ENCODE results near the gene PLA2G2C. TPM values are rescaled to one million over a fixed set of nuclear protein-coding genes. Genes with fewer than 3 reads are reported as not detected.
A peak's percentile ranks its signal among the peaks of the same experiment; 100 is the strongest.

PLA2G2C gene
- total and polyA plus RNA-seq, 9 donors, result 0.04 TPM; not detected in 6

DNA sequence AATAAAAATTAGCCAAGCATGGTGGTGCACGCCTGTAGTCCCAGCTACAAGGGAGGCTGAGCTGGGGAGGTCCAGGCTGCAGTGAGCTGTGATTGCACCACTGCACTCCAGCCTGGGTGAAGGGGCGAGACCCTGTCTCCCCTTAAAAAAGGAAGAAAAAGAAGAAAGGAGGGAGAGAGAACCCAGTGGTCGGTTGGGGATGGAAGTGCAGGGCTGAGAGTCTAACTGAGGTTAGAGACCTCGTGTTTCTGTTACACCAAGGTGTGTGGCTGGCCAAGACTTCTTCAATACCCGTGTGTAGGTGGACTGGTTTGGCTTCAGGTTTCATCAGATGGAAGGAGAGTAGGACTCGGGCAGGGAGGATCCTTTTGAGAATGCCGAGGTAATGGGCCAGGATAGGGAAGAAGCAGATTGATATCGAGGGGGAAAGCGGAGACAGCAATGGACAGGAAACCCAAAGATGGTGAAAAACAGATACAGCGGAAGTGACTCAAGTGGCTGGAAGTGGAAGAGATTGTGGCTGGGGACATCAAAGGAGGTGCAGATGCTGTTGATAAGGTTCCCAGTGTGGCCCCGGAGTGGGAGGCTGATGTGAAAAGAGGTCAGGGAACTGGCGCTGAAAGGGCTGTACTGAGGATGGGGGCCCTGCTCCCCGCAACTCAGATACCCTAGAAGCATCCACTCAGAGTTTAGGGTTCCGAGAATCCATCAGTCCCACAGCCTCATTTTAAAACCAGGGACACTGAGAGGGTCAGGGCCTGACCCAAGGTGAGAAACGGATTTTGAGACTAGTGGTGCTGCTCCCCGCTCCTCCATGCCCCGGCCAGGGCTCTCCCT is 1.1 kb downstream of the PLA2G2C start:
- DNase-seq, result no peak
- H3K36me3 ChIP-seq (ENCODE audit: control insufficient read depth, insufficient read depth, low read length), result no peaks in the 10 kb centered on the region
- no peak overlapping the region for H3K27ac ChIP-seq (ENCODE audit: low read length)
- peaks cover 14% of the 10 kb centered on the region for H3K4me1 ChIP-seq (ENCODE audit: control insufficient read depth, insufficient read depth, low read length)
- H3K9me3 ChIP-seq (replicated peaks; ENCODE audit: control insufficient read depth, low read depth, low read length), result no peaks in the 10 kb centered on the region
- no peak overlapping the region for H3K4me3 ChIP-seq (ENCODE audit: low read length)
- WGBS (ENCODE audit: insufficient coverage), result 62% methylated on average over 10 of the region's 17 CpGs
- H3K27me3 ChIP-seq (ENCODE audit: control insufficient read depth, insufficient read depth, low read length), result peaks cover 43% of the 10 kb centered on the region

DNA sequence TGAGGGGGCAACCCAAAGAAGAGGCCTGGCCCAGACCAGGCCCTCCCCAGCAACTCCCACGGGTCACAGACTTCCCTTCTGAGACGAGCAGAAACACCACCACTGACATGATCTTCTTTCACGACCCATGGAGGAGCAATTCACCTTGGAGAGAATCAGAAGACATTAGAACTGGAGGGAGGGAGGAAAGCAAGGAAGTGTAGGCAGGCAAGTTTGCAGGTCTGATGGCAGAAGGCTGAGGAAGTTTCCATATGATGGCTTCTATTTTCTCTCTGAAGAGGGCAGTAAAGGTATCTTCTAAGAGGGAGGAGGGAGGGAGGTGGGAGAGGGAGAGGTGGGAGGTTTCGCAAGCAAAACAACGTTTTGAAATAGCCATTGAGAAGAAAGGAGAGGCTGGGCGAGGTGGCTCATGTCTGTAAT is 1.8 kb downstream of the PLA2G2C start:
- Histone ChIP-seq H3K4me1 (ENCODE audit: control insufficient read depth, insufficient read depth, low read length) (peaks cover 14% of the 10 kb centered on the region), H3K4me3 (ENCODE audit: low read length) (no peak overlapping the region), H3K36me3 (ENCODE audit: control insufficient read depth, insufficient read depth, low read length) (no peaks in the 10 kb centered on the region), H3K27ac (ENCODE audit: low read length) (no peak overlapping the region), H3K9me3 (replicated peaks; ENCODE audit: control insufficient read depth, low read depth, low read length) (no peaks in the 10 kb centered on the region), H3K27me3 (ENCODE audit: control insufficient read depth, insufficient read depth, low read length) (peaks cover 40% of the 10 kb centered on the region)
- WGBS (ENCODE audit: insufficient coverage), result 100% methylated on average over 1 of the region's 6 CpGs
- no peak for DNase-seq

DNA sequence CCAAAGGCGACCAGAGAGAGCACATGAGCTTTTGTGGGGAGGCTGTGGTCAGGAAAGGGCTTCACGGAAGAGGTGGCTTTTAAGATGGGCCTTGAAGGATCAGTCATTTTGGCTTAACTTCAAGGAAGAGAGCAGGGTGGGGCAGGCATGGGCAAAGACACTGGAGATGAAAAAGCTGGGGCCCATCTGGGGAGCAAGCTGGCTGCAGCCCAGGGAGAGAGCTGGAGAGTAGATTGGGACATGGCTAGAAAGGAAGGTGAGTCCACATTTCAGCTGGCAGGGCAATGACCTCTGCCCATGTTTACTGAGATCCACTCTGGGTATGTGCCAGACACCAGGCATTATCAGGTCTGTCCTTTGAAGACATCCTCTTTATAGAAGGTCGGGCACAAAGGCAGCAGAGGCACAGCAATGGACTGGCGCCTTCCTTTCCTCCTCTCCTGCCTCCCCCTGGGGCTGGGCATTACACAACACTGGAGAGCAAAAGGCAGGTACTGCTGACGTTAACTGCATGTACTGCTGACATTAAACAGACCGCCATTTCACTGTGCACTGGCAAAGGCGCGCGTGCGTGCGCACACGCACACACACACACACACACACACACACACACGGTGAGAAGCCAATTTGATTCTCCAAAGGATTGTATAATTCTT is 2.6 kb downstream of the PLA2G2C start:
- Histone ChIP-seq H3K9me3 (replicated peaks; ENCODE audit: control insufficient read depth, low read depth, low read length) (no peaks in the 10 kb centered on the region), H3K4me1 (ENCODE audit: control insufficient read depth, insufficient read depth, low read length) (peaks cover 14% of the 10 kb centered on the region), H3K27ac (ENCODE audit: low read length) (no peak overlapping the region), H3K4me3 (ENCODE audit: low read length) (no peak overlapping the region), H3K27me3 (ENCODE audit: control insufficient read depth, insufficient read depth, low read length) (peaks cover 45% of the 10 kb centered on the region), H3K36me3 (ENCODE audit: control insufficient read depth, insufficient read depth, low read length) (no peaks in the 10 kb centered on the region)
- WGBS (ENCODE audit: insufficient coverage), result 71% methylated on average over 4 of the region's 13 CpGs
- DNase-seq, result no peak

DNA sequence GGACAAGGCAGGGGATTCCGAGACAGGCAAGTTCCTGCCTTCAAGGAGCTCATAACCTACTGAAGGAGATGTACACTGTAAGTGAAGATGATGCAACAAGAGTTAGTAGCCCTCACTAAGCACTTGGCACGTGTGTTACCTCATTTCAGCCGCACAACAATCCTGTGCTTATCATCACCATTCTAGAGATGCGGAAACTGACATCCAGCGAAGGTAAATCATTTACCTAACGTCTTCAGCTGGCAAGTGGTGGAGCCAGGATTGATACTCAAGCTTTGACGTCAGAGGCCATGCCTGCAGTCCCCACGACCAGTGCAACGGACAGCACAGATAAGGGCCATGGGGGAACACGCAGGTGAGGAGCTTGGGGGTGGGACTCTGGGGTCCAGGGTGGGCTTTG is 3.3 kb downstream of the PLA2G2C start:
- peaks cover 12% of the 10 kb centered on the region for H3K4me1 ChIP-seq (ENCODE audit: control insufficient read depth, insufficient read depth, low read length)
- WGBS (ENCODE audit: insufficient coverage), result 76% methylated on average over 10 of the region's 10 CpGs
- H3K4me3 ChIP-seq (ENCODE audit: low read length), result no peak overlapping the region
- H3K27ac ChIP-seq (ENCODE audit: low read length), result no peak overlapping the region
- H3K27me3 ChIP-seq (ENCODE audit: control insufficient read depth, insufficient read depth, low read length), result peaks cover 41% of the 10 kb centered on the region
- H3K36me3 ChIP-seq (ENCODE audit: control insufficient read depth, insufficient read depth, low read length), result no peaks in the 10 kb centered on the region
- H3K9me3 ChIP-seq (replicated peaks; ENCODE audit: control insufficient read depth, low read depth, low read length), result no peaks in the 10 kb centered on the region
- no peak for DNase-seq

DNA sequence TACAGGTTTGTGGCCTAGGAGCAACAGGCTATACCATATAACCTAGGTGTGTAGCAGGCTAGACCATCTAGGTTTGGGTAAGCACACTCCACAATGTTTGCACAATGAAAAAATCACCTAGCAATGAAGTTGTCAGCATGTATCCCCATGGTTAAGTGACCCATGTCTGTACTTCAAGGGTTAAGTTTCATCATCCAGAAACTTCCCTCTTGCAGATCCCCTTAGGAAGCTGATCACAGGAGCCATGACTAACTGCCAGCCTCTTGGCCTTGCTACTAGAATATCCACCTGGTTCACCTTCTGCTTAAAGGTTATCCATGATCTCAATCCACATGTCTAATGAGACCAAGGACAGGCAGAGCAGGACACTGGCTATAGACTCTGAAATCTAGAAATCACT is 3.9 kb downstream of the PLA2G2C start:
- Histone ChIP-seq H3K4me3 (ENCODE audit: low read length) (no peak overlapping the region), H3K36me3 (ENCODE audit: control insufficient read depth, insufficient read depth, low read length) (no peaks in the 10 kb centered on the region), H3K27me3 (ENCODE audit: control insufficient read depth, insufficient read depth, low read length) (peaks cover 40% of the 10 kb centered on the region), H3K9me3 (replicated peaks; ENCODE audit: control insufficient read depth, low read depth, low read length) (no peaks in the 10 kb centered on the region), H3K4me1 (ENCODE audit: control insufficient read depth, insufficient read depth, low read length) (peaks cover 9% of the 10 kb centered on the region), H3K27ac (ENCODE audit: low read length) (no peak overlapping the region)
- no peak for DNase-seq

DNA sequence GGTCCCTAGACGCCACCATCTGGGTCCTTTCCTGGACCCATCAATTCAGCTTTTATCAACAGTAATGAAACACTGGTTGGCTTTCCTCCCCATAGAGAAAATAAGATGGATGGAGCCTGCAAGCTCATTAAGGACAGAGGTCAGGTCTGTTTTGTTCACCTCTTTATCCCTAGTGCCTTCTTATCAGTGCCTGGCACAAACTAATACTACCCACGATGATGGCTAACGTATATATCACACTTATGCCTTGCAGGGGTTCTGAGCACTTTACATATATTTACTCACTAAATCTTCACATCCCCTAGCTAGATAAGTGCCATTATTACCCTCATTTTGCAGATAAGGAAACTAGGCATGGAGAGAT is 5.5 kb downstream of the PLA2G2C start:
- no peak for DNase-seq
- H3K4me1 ChIP-seq (ENCODE audit: control insufficient read depth, insufficient read depth, low read length), result no peaks in the 10 kb centered on the region
- 60% methylated on average over 1 of the region's 3 CpGs for WGBS (ENCODE audit: insufficient coverage)

DNA sequence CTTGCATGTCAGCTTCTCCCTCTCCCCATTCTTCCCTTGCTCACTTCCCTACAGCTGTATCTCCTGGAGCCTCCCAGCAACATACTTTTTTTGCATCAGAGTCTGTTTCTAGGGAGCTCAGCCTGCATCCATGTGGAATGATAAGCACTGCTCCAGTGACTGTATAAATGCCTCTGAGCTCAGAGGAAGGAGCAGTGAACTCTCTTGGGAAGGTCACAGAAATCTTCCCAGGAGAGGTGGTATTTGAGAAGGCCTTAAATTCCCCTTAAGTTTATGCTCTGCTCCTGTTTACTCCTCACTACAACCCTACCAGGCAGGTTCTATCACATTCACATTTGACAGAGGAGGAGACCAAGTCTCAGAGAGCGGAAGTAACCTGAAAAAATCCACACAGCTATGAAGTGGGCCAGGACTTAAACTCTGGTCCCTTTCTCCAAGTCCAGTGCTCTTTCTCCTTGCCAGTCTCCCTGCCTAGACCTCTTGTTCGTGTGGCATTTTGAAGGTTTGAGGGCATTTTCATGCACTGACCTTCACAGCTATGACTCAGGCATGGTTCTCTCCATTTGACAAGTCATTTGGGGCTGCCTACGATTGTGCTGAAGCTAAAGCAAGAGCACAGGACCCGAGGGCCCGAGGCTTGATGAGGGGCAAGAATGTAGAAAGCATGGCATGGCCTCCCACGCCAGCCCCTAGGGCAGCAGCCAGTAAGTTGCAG is 6.0 kb downstream of the PLA2G2C start:
- Histone ChIP-seq H3K9me3 (replicated peaks; ENCODE audit: control insufficient read depth, low read depth, low read length) (no peaks in the 10 kb centered on the region), H3K4me3 (ENCODE audit: low read length) (no peak overlapping the region), H3K4me1 (ENCODE audit: control insufficient read depth, insufficient read depth, low read length) (no peaks in the 10 kb centered on the region), H3K36me3 (ENCODE audit: control insufficient read depth, insufficient read depth, low read length) (no peaks in the 10 kb centered on the region), H3K27ac (ENCODE audit: low read length) (no peak overlapping the region), H3K27me3 (ENCODE audit: control insufficient read depth, insufficient read depth, low read length) (peaks cover 23% of the 10 kb centered on the region)
- WGBS (ENCODE audit: insufficient coverage), result 74% methylated on average over 3 of the region's 6 CpGs
- DNase-seq, result no peak

More for the DNA sequence above, 5.5 kb downstream of the PLA2G2C start:
- Histone ChIP-seq H3K36me3 (ENCODE audit: control insufficient read depth, insufficient read depth, low read length) (no peaks in the 10 kb centered on the region), H3K4me3 (ENCODE audit: low read length) (no peak overlapping the region), H3K9me3 (replicated peaks; ENCODE audit: control insufficient read depth, low read depth, low read length) (no peaks in the 10 kb centered on the region), H3K27me3 (ENCODE audit: control insufficient read depth, insufficient read depth, low read length) (peaks cover 28% of the 10 kb centered on the region), H3K27ac (ENCODE audit: low read length) (no peak overlapping the region)

DNA sequence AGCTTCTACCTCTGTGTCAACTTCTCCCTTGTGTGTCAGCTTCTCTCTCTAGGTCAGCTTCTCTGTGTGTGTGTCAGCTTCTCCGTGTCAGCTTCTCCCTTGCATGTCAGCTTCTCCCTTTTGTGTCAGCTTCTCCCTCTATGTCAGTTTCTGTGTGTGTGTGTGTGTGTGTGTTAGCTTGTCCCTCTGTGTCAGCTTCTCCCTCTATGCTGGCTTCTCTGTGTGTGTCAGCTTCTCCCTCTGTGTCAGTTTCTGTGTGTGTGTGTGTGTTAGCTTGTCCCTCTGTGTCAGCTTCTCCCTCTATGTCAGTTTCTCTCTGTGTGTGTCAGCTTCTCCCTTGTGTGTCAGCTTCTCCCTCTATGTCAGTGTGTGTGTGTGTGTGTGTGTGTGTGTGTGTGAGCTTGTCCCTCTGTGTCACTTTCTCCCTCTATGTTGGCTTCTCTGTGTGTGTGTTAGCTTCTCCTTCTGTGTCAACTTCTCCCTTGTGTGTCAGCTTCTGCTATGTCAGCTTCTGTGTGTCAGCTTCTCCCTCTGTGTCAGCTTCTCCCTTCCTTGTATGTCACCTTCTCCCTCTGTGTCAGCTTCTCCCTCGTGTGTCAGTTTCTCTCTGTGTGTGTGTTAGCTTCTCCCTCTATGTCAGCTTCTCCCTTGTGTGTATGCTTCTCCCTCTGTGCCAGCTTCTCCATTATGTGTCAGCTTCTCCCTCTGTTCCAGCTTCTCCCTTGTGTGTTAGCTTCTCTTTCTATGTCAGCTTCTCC is 6.8 kb downstream of the PLA2G2C start:
- no peaks in the 10 kb centered on the region for H3K36me3 ChIP-seq (ENCODE audit: control insufficient read depth, insufficient read depth, low read length)
- DNase-seq, result no peak
- H3K27ac ChIP-seq (ENCODE audit: low read length), result no peak overlapping the region
- peaks cover 16% of the 10 kb centered on the region for H3K27me3 ChIP-seq (ENCODE audit: control insufficient read depth, insufficient read depth, low read length)
- WGBS (ENCODE audit: insufficient coverage), result no CpG with 5 or more reads among the region's 2 CpGs
- H3K4me1 ChIP-seq (ENCODE audit: control insufficient read depth, insufficient read depth, low read length), result no peaks in the 10 kb centered on the region
- no peaks in the 10 kb centered on the region for H3K9me3 ChIP-seq (replicated peaks; ENCODE audit: control insufficient read depth, low read depth, low read length)
- no peak overlapping the region for H3K4me3 ChIP-seq (ENCODE audit: low read length)

DNA sequence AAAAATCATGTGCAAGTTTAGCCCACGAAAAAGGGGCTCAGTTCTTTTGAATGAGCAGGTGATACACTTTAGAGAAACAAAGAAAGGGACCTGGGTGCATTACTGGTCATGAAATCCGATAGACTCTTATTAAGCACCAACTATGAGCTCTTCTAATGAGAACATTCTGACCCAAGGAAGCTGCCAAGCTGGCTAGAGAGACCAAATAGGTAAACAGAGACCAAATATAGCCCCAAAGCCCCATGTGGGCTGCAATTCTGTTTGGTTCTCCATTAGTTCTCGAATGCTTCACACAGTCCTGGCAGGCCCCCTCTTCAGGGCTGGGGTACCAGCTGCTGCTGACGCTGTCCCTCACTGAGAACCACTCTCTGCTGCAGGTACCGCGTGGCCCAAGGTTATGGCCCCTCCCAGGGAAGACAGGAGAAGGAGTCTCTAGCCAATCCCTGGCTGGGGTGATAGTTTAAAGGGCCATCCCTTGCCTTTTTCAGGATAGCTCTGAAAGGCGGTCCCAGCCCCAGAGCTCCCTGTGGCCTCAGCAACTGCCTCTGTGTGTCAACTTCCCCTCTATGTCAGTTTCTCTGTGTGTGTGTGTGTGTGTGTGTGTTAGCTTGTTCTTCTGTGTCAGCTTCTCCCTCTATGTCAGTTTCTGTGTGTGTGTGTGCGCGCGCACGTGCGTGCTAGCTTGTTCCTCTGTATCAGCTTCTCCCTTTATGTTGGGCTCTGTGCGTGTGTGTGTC is 7.5 kb downstream of the PLA2G2C start:
- Histone ChIP-seq H3K27ac (ENCODE audit: low read length) (no peak overlapping the region), H3K4me3 (ENCODE audit: low read length) (no peak overlapping the region), H3K4me1 (ENCODE audit: control insufficient read depth, insufficient read depth, low read length) (no peaks in the 10 kb centered on the region), H3K36me3 (ENCODE audit: control insufficient read depth, insufficient read depth, low read length) (no peaks in the 10 kb centered on the region), H3K27me3 (ENCODE audit: control insufficient read depth, insufficient read depth, low read length) (peaks cover 14% of the 10 kb centered on the region), H3K9me3 (replicated peaks; ENCODE audit: control insufficient read depth, low read depth, low read length) (no peaks in the 10 kb centered on the region)
- DNase-seq, result peak; percentile 52
- WGBS (ENCODE audit: insufficient coverage), result 50% methylated on average over 5 of the region's 13 CpGs
